Nephron progenitor cell (in vitro differentiated cells): ENCODE measurements around the gene POU3F2.
A peak's percentile ranks its signal among the peaks of the same experiment; 100 is the strongest.

Source experiments
- DNase-seq: peaks from one replicate; pipeline ENCODE4 v3.0.0; 2021
- H3K27ac Mint-ChIP-seq: 2 replicates; pipeline ENCODE4 v1.8.0; 2021; ENCODE audit warnings: mild to moderate bottlenecking, moderate library complexity, mixed read lengths
- H3K27me3 Mint-ChIP-seq: 2 replicates; pipeline ENCODE4 v1.8.0; 2021; ENCODE audit warnings: mild to moderate bottlenecking, low read depth, mixed read lengths; ENCODE audit not compliant: poor library complexity
- H3K36me3 Mint-ChIP-seq: 2 replicates; pipeline ENCODE4 v1.8.0; 2021; ENCODE audit warnings: low read depth, mixed read lengths
- H3K4me1 Mint-ChIP-seq: 2 replicates; pipeline ENCODE4 v1.8.0; 2021; ENCODE audit warnings: mixed read lengths
- H3K4me3 Mint-ChIP-seq: 2 replicates; pipeline ENCODE4 v1.8.0; 2021; ENCODE audit warnings: mild to moderate bottlenecking, moderate library complexity, mixed read lengths
- H3K9me3 Mint-ChIP-seq: 2 replicates; pipeline ENCODE4 v1.8.0; 2021; ENCODE audit warnings: mild to moderate bottlenecking, moderate library complexity, mixed read lengths
- CTCF ChIP-seq: fragments of 200-600 bp; sonication (generic); IDR thresholded peaks from 2 replicates; pipeline ENCODE4 v1.5.0; 2021; ENCODE audit warnings: antibody characterized with exemption

The POU3F2 gene

GRCh38 chr6:98832284-98833056, 1.9 kb upstream of the POU3F2 start:
- Mint-ChIP-seq H3K9me3 (no peaks in the 10 kb centered on the region), H3K27ac (no peak overlapping the region)
- peak; percentile 58 for DNase-seq

GRCh38 chr6:98833057-98833306, 1.4 kb upstream of the POU3F2 start:
- Mint-ChIP-seq H3K36me3 (no peaks in the 10 kb centered on the region), H3K9me3 (no peaks in the 10 kb centered on the region), H3K27ac (no peak overlapping the region), H3K4me3 (peak overlapping the region; percentile 83), H3K27me3 (peaks cover 90% of the 10 kb centered on the region), H3K4me1 (peaks cover 78% of the 10 kb centered on the region)
- peak; percentile 55 for DNase-seq
- TF ChIP-seq CTCF, result no peak

More at GRCh38 chr6:98832284-98833056, 1.9 kb upstream of the POU3F2 start:
- Mint-ChIP-seq H3K27me3 (peaks cover 90% of the 10 kb centered on the region), H3K4me1 (peaks cover 75% of the 10 kb centered on the region), H3K4me3 (peak overlapping the region; percentile 83), H3K36me3 (no peaks in the 10 kb centered on the region)
- no peak for TF ChIP-seq CTCF

- H3K9me3 Mint-ChIP-seq, result no peaks in the 10 kb centered on the region
- TF ChIP-seq CTCF, result no peak
- no peaks in the 10 kb centered on the region for H3K36me3 Mint-ChIP-seq
- peaks cover 78% of the 10 kb centered on the region for H3K4me1 Mint-ChIP-seq
- peak overlapping the region; percentile 83 for H3K4me3 Mint-ChIP-seq
- no peak overlapping the region for H3K27ac Mint-ChIP-seq
- no peak for DNase-seq
- peaks cover 90% of the 10 kb centered on the region for H3K27me3 Mint-ChIP-seq
These were observed 891 bp upstream of the POU3F2 start for GRCh38 chr6:98833307-98834059.

- Mint-ChIP-seq H3K27ac (peak overlapping the region; percentile 69), H3K36me3 (no peaks in the 10 kb centered on the region), H3K9me3 (no peaks in the 10 kb centered on the region), H3K4me1 (peaks cover 75% of the 10 kb centered on the region), H3K27me3 (peaks cover 90% of the 10 kb centered on the region), H3K4me3 (peak overlapping the region; percentile 87)
- DNase-seq, result peak; percentile 61
- no peak for TF ChIP-seq CTCF
These were observed 1.0 kb downstream of the POU3F2 start for GRCh38 chr6:98835149-98836024.

GRCh38 chr6:98836025-98836961, 1.9 kb downstream of the POU3F2 start:
- H3K36me3 Mint-ChIP-seq, result no peaks in the 10 kb centered on the region
- DNase-seq, result no peak
- H3K4me3 Mint-ChIP-seq, result peak overlapping the region; percentile 87
- H3K27ac Mint-ChIP-seq, result no peak overlapping the region
- H3K27me3 Mint-ChIP-seq, result peaks cover 90% of the 10 kb centered on the region
- peaks cover 71% of the 10 kb centered on the region for H3K4me1 Mint-ChIP-seq
- TF ChIP-seq CTCF, result no peak
- no peaks in the 10 kb centered on the region for H3K9me3 Mint-ChIP-seq
